NCI-H1417 (cell line): ENCODE results near the gene MAP1S.

Experiments
- DNase-seq, 3 experiments: peaks; one replicate each; lab custom pipeline; 2025; lab: John Stamatoyannopoulos, UW

The MAP1S gene, protein sequence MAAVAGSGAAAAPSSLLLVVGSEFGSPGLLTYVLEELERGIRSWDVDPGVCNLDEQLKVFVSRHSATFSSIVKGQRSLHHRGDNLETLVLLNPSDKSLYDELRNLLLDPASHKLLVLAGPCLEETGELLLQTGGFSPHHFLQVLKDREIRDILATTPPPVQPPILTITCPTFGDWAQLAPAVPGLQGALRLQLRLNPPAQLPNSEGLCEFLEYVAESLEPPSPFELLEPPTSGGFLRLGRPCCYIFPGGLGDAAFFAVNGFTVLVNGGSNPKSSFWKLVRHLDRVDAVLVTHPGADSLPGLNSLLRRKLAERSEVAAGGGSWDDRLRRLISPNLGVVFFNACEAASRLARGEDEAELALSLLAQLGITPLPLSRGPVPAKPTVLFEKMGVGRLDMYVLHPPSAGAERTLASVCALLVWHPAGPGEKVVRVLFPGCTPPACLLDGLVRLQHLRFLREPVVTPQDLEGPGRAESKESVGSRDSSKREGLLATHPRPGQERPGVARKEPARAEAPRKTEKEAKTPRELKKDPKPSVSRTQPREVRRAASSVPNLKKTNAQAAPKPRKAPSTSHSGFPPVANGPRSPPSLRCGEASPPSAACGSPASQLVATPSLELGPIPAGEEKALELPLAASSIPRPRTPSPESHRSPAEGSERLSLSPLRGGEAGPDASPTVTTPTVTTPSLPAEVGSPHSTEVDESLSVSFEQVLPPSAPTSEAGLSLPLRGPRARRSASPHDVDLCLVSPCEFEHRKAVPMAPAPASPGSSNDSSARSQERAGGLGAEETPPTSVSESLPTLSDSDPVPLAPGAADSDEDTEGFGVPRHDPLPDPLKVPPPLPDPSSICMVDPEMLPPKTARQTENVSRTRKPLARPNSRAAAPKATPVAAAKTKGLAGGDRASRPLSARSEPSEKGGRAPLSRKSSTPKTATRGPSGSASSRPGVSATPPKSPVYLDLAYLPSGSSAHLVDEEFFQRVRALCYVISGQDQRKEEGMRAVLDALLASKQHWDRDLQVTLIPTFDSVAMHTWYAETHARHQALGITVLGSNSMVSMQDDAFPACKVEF

DNA sequence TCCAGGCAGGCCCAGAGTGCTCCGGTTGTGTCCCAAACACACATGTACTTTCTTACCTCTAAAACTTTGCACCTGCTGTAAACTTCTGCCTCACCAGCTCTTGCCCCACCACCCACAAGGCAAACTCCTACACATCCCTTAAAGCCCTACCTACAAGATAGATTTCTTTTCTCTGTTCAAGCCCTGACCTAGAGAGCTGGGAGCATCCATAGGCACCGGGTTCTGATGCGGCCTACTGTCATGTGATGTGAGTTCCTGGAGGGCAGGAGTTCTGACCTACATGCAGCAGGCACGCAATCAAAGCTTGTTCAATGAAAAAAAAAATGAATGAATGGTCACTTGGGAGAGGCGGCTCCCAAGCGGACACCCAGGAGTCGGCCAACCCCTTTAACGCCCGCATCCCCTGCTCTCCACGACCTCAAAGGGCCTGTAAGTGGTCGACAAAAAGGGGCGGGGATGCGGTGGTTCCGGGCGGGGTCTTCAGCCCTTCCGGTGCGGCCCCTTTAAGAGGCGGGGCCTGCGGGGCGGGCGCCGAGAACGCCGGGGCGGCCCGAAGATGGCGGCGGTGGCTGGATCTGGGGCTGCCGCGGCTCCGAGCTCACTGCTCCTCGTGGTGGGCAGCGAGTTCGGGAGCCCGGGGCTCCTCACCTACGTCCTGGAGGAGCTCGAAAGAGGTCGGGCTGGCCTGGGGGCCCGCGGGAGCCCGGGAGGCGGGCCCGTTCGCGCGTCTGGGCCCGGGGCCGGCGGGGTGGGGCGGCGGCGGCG lies at the start of gene MAP1S:
Gene MAP1S, plus strand, starts transcription at position 534 of the 765 bp plus-strand sequence. Its CDS starts 23 bp downstream, at position 557.
- DNase-seq, result peak; percentile 25 to 78 (median 73)

GRCh38 chr19:17671906-17672305 lies 47.4 kb upstream of the MAP1S start:
- DNase-seq, result peak in 2 of 3 experiments; percentile 17 to 51

- no peak for DNase-seq
Observed at GRCh38 chr19:17673937-17674799, 45.1 kb upstream of the MAP1S start.

DNA sequence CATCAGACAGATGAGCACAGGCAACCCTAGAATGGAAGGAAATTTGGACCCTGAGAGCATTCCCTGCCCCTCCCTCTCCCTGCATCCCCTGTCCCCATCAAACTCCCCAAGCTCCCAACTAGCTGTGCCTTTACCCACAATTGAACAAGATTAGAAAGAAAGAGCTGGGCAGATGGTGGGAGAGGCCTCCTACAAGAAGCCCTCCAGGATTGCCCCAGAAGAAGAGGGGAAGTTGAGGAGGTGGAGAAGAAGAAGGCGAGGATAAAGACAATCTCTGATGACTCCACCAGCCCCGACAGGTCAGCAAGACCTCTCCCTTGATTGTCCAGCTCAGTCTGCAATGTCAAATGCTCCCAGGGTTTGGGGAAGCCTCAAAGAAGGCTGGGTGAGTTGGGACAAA lies 43.0 kb upstream of the MAP1S start:
- no peak for DNase-seq

GRCh38 chr19:17677002-17677401 lies 42.3 kb upstream of the MAP1S start:
- DNase-seq, result no peak

DNA sequence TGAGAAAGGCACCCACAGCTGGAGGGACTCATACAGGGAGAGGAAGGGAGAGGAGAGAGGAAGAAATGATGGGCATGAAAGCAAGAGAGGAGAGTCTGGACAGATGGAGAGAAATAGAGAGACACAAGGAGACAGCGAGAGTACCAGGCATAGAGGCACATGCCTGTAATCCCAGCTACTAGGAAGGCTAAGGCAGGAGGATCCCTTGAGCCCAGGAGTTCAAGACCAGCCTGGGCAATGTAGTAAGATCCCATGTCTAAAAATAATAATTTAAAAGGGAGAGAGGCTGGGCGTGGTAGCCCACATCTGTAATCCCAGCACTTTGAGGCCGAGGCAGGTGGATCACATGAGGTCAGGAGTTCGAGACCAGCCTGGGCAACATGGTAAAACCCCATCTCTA lies 40.4 kb upstream of the MAP1S start:
- DNase-seq, result no peak

GRCh38 chr19:17679526-17680229 lies 39.6 kb upstream of the MAP1S start:
- DNase-seq, result no peak

DNA sequence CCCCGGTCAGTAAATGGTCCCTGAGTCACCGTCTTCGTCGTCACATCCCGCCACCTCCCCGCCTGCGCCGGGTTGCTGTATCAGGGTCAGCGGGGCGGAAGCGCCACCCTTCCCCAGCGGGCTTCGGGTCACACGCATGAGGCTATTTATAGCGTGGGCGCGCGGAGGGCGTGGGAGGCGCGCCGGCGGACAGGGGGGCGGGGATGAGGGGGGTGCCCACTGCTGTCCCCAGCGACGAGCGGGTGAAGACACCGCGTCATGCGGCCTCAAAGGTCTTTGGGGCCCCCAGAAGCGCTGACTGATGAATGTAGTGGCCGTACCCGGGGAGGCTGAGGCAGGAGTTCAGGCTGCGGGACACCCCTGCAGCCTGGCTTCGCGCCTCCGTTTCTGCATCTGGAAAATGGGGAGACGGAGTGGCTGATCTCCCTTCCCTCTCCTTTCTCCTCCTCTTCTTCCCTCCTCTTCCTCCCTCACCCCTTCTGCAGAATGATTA lies 39.0 kb upstream of the MAP1S start:
- DNase-seq, result no peak

- no peak for DNase-seq
Observed at GRCh38 chr19:17681505-17682125, 37.7 kb upstream of the MAP1S start.

DNA sequence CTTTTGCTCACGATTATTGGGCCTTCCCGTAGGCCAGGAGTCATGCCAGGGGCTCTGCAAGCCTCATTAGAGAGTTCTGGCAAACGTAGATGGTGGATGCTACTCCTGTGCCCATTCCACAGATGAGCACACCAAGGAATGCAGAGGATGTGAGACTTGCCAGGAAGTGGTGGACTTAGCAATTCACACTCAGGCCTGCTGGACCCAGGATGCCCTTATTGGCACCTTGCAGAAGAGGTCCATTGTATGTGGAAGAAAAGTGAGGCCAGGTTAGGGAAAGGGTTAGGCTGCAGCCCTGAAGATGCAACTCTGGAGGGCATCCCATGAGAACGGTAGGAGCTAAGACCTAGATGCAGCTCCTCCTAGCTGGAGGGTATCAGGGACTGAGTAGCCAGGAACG lies 37.0 kb upstream of the MAP1S start:
- no peak for DNase-seq

GRCh38 chr19:17683078-17683477 lies 36.2 kb upstream of the MAP1S start:
- DNase-seq, result no peak

DNA sequence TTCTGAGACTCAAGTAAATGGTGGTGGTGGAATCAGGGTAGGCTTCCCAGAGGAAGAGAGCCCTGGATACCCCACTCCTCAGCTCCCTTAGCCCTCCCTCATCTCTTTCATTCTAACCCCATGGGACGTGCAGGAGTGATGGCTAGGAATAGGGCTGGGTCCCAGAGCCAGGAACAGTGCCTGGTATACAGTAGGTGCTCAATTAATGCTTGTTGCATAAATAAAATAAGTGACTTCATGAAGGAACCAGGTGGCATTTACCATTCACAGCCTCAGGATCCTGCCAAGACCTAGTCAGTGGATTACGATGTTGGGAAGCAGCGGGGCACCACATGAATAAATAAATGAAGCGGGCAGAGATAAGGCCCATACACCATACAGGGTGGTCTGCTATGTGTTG lies 35.0 kb upstream of the MAP1S start:
- no peak for DNase-seq

DNA sequence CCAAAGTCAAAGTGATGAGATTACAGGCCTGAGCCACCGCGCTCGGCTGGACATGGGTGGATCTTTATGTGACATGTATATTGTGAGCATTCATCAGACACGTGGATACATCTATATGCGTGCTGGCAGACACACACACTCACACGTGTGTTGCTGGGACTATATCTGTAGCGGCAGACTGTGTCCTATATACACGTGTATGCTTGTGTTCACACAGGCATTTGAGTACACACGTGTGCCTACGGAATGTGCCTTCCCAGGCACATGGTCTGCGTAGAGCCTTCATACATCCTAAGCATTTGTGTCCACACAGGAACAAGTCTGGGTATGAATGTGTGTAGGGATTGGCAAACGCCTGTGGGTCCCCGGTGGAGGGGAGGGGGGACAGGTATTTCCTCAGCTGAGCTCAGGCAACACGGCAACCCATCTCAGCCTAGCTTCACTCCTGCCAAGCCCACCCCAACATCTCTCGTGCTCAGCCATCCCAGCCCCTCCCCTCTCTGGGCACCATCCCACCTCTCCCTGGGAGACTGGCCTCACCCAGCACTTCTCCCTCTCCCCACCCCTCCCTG lies 33.7 kb upstream of the MAP1S start:
- DNase-seq, result no peak

GRCh38 chr19:17686023-17686521 lies 33.2 kb upstream of the MAP1S start:
- DNase-seq, result peak in 1 of 3 experiments; percentile 41

DNA sequence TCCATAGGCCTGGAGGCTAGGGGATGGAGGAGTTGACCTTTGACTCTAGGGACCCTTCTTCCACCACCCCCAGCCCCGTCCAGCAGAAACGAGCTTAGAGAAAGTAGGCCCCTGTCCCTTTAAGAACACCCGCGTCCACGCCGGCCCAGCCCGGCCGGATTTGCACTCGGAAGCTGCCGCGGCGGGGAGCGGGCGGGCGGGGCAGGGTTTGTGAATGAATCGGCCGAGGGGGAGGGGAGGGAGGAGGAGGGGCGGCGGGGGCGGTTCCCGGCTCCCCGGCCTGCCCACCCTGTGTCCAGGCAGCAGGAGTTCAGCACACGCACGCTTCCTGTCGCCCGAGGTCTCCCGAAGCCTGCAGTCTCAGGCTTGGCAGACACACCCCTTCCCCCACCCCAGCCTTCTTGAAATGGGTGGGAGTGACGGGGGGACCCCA lies 32.7 kb upstream of the MAP1S start:
- DNase-seq, result peak; percentile 4 to 77 (median 69)

DNA sequence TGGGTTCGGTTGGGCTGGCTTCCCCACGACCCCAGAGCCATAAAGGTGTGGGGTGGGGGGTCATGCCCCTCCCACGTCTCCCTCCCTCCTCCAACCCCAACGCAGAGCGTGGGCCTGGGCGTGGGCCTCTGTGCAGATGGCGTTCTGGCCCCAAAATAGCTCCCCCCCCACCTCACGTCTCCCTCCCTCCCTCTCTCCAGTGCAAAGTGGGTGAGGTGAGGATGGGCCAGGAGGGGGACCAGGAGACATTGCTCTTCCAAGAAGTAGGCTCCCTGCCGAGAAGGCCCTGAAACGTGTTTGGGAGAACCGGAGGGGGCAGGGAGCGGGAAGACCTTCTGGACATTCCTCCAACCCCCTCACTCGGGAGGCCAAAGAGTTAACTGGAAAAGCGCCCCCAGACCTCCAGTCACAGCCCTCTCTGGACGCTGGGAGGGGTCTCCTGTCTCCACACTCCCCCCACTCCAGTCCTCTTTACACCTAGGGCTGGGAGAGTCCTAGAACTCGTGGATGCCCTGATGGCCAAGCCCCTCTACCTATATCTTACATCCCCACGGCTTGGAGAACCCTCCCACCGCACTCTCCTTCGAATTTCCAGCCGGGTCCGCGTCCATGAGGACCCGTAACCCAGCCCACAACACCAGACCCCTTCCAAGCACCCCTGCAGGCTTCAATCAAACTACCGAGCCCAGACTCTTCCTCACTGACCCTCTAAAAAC lies 32.0 kb upstream of the MAP1S start:
- DNase-seq, result peak in 2 of 3 experiments; percentile 42 to 52

DNA sequence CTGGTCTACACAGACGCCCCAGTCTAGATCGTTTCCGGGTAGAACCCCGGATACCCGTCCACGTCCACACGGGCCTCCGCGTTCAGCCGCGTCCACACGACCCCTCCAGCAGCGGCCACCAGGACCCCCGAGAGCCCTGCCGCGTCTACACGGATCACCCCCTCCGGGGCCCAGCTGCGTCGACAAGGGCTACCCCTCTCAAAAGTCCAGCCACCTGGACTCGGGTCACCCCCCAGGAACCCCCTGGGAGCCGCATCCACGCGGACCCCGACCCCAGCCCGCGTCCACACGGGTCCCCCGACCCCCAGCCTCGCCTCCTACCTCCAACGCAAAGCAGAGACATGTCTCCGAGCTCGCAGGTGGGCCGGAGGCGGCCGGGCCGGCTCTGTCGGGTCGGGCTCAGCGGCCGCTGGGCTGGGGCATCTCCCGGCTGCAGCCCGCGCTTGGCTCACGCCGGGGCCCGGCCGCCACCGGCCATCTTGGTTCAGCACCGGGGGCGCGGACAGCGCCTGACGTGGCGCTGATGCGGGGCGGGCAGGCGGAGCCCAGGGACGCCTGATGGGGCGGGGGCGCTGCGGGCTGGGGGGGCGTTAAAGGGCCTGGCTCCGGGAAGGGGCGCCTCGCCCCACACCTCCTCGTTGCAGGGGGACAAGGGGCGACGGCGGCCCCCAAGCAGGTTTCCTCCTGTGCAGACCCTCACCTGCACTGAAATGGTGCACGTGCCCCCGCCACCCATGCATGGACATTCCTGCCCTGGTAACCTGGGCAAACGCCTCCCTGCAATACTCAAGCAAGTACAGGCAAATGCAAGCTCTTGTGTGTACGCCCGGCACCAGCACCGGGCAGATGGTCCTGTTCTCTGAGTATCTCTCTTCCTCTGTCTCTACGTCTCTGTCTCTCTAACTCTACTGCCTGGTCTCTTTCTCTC lies 31.2 kb upstream of the MAP1S start, which contains the start of gene UNC13A:
Gene UNC13A, minus strand, starts transcription at position 498 of the 928 bp plus-strand sequence. Its CDS starts 155 bp downstream, at position 343.
- DNase-seq, result peak; percentile 22 to 76 (median 74)
